CD4-positive, alpha-beta T cell (primary cell): ENCODE measurements around the gene DNAJC5G. TPM values are rescaled to one million over a fixed set of nuclear protein-coding genes. Genes with fewer than 3 reads are reported as not detected.
A peak's percentile ranks its signal among the peaks of the same experiment; 100 is the strongest.

Source experiments
- ATAC-seq: fragments of 200-7000 bp; cut with Tn5 transposase; one replicate; pipeline ENCODE4 v1.10.0; 2022; ENCODE audit warnings: mild to moderate bottlenecking; ENCODE audit not compliant: poor library complexity
- CTCF ChIA-PET: fragments of 350-600 bp; sonication (Branson Sonifier 250); formaldehyde crosslinking; loops from one replicate; lab custom pipeline; 2021; ENCODE audit warnings: antibody characterized with exemption, inconsistent platforms; lab: Charles Lee
- POLR2A ChIA-PET: fragments of 350-600 bp; sonication (Branson Sonifier 250); formaldehyde crosslinking; loops from one replicate; lab custom pipeline; 2021; ENCODE audit warnings: antibody characterized with exemption, inconsistent platforms; lab: Charles Lee
- DNase-seq, 14 experiments: peaks; one replicate each; pipeline ENCODE4 v3.0.0-alpha.2; 2013 to 2020; ENCODE audit warnings: mixed read lengths in 2 of 14
- H3K27ac ChIP-seq, 2 donors: one replicate each; pipeline versions ENCODE4 v1.5.1 to v1.7.0; 2013; ENCODE audit warnings: low read length in 2 of 2, low read depth in 1 of 2, mild to moderate bottlenecking in 1 of 2
- H3K27me3 ChIP-seq, 2 experiments: 1 replicate in 1 of 2; 2 replicates in 1 of 2; pipeline versions ENCODE4 v1.6.1 to v1.7.0; 2013; ENCODE audit warnings: low read length in 2 of 2, control low read depth in 1 of 2, mild to moderate bottlenecking in 1 of 2, moderate library complexity in 1 of 2; ENCODE audit not compliant: insufficient read depth in 2 of 2, control insufficient read depth in 1 of 2
- H3K36me3 ChIP-seq: one replicate; pipeline ENCODE4 v1.6.1; 2013; ENCODE audit warnings: low read length, control low read depth; ENCODE audit not compliant: insufficient read depth
- H3K4me1 ChIP-seq: one replicate; pipeline ENCODE4 v1.6.1; 2013; ENCODE audit warnings: low read length, control low read depth; ENCODE audit not compliant: insufficient read depth
- H3K4me3 ChIP-seq: one replicate; pipeline ENCODE4 v1.5.1; 2013; ENCODE audit warnings: mild to moderate bottlenecking, low read length, moderate library complexity
- H3K9me3 ChIP-seq, 2 experiments: 1 replicate in 1 of 2; 2 replicates in 1 of 2; pipeline versions ENCODE4 v1.6.1 to v1.7.0; 2013; ENCODE audit warnings: low read length in 2 of 2, mild to moderate bottlenecking in 2 of 2, control low read depth in 1 of 2, moderate library complexity in 1 of 2; ENCODE audit not compliant: control insufficient read depth in 1 of 2, insufficient read depth in 1 of 2
- H3K27ac Mint-ChIP-seq: one replicate; pipeline ENCODE4 v1.8.0; 2020; ENCODE audit warnings: mixed read lengths
- H3K27me3 Mint-ChIP-seq: one replicate; pipeline ENCODE4 v1.8.0; 2021; ENCODE audit warnings: mixed read lengths
- H3K36me3 Mint-ChIP-seq: one replicate; pipeline ENCODE4 v1.8.0; 2021; ENCODE audit warnings: low read depth, mixed read lengths
- H3K4me1 Mint-ChIP-seq: one replicate; pipeline ENCODE4 v1.8.0; 2021; ENCODE audit warnings: low read depth, mixed read lengths
- H3K4me3 Mint-ChIP-seq: one replicate; pipeline ENCODE4 v1.8.0; 2020; ENCODE audit warnings: mild to moderate bottlenecking, mixed read lengths
- H3K9me3 Mint-ChIP-seq: one replicate; pipeline ENCODE4 v1.8.0; 2020; ENCODE audit warnings: mixed read lengths
- intact Hi-C, 2 experiments: fragments of 100-400 bp; cut with DNase I in 1 of 2; cut with micrococcal nuclease in 1 of 2; formaldehyde crosslinking; loops; one replicate each; pipeline versions ENCODE4 v1.15.1 to v1.9.0; 2023 to 2025; cut with DNase I, micrococcal nuclease
- total RNA-seq, 174 experiments: library from RNA in 2 of 174; stranded (reverse) in 2 of 174; gene quantifications; one replicate each; pipeline ENCODE4 v1.2.3 and lab custom pipeline; 2021 to 2026
- TF ChIP-seq, protein P1 (sequence below): fragments of 200-600 bp; IDR thresholded peaks from one replicate; pipeline ENCODE4 v1.8.0; 2022; ENCODE audit warnings: antibody characterized with exemption, mild to moderate bottlenecking

The DNAJC5G gene
- total RNA-seq, 2 experiments from 2014 or later: not detected

DNA sequence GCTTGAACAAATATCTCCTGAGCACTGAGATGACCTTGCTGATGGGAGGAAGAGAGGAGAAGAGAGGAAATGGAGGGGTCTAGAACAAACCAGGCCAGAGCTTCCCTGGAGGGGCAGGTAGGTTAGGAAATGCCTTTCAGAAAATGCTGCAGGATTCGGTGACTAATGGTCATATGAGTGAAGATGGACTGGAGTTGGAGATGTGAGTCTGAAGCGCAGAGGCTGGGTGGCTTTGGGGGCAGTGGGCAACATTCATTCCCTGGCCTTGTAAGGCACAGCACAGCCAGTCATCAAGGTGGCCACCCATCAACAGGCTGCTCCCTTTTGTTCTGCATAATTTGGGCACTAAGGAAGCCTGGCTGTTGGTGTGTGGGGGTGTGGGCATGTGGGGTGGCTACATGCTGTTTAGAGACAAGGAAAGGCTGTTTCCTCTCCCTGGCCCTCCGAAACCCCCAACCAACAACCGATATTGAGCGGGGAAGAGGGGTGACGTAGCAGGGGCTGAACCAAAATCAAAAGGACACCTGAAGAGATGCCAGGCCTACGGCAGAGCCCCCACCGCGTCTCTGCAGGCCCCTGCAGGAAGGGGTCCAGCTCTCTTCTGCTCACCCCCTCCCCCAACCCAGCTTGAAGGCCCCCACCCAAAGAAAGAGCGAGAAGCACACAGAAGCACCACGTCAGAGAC lies 13.8 kb upstream of the DNAJC5G start:
- no peak overlapping the region for H3K27ac Mint-ChIP-seq
- ATAC-seq: no peak
- no peaks in the 10 kb centered on the region for H3K9me3 Mint-ChIP-seq
- H3K27ac ChIP-seq: no peak overlapping the region
- H3K4me1 ChIP-seq: peaks cover 42% of the 10 kb centered on the region
- POLR2A ChIA-PET: no interaction called here
- H3K4me3 ChIP-seq: no peak overlapping the region
- CTCF ChIA-PET: no interaction called here
- H3K36me3 Mint-ChIP-seq: no peaks in the 10 kb centered on the region
- TF ChIP-seq, protein P1, sequence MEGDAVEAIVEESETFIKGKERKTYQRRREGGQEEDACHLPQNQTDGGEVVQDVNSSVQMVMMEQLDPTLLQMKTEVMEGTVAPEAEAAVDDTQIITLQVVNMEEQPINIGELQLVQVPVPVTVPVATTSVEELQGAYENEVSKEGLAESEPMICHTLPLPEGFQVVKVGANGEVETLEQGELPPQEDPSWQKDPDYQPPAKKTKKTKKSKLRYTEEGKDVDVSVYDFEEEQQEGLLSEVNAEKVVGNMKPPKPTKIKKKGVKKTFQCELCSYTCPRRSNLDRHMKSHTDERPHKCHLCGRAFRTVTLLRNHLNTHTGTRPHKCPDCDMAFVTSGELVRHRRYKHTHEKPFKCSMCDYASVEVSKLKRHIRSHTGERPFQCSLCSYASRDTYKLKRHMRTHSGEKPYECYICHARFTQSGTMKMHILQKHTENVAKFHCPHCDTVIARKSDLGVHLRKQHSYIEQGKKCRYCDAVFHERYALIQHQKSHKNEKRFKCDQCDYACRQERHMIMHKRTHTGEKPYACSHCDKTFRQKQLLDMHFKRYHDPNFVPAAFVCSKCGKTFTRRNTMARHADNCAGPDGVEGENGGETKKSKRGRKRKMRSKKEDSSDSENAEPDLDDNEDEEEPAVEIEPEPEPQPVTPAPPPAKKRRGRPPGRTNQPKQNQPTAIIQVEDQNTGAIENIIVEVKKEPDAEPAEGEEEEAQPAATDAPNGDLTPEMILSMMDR: no peak
- peaks cover 68 to 81% of the 10 kb centered on the region in 2 experiments for H3K27me3 ChIP-seq
- no peak for DNase-seq
- H3K4me3 Mint-ChIP-seq: peak overlapping the region; percentile 88
- intact Hi-C loops: loop anchor here in 1 of 2 experiments (10.0 kb wide), 1 partner anchor 47 kb away; the partner anchor contains the start of genes ATRAID, CAD and SLC5A6
- H3K9me3 ChIP-seq: peaks cover 0 to 15% of the 10 kb centered on the region in 2 experiments
- H3K27me3 Mint-ChIP-seq: peaks cover 62% of the 10 kb centered on the region
- peaks cover 26% of the 10 kb centered on the region for H3K4me1 Mint-ChIP-seq
- no peaks in the 10 kb centered on the region for H3K36me3 ChIP-seq

DNA sequence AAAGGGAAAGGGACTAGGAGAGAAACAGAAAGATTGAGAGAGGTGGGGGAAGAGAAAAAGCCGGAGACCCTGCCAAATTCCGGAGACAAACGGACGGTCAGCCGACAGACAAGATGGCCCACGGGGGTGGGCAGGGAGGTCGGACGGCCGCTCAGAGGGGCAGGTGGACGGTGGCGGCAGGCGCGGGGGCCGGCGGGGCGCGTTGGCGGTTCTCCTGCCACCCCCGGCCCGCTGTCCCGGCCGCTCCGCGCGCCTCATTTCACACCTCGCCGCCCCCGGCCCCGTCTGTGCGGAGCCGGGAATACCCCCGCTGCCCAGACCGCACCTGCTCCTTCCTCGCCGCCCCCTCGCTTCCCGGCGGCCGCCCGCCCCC lies 13.3 kb upstream of the DNAJC5G start:
- DNase-seq (peak in 1 of 14 experiments; percentile 21), ATAC-seq (no peak)
- intact Hi-C loops: loop anchor here in 1 of 2 experiments (10.0 kb wide), 1 partner anchor 47 kb away; the partner anchor contains the start of genes ATRAID, CAD and SLC5A6
- H3K27ac Mint-ChIP-seq: no peak overlapping the region
- peaks cover 57% of the 10 kb centered on the region for H3K27me3 Mint-ChIP-seq
- Histone ChIP-seq H3K4me1 (peaks cover 42% of the 10 kb centered on the region), H3K4me3 (no peak overlapping the region), H3K9me3 (peaks cover 0 to 15% of the 10 kb centered on the region in 2 experiments), H3K36me3 (no peaks in the 10 kb centered on the region), H3K27ac (no peak overlapping the region), H3K27me3 (peaks cover 66 to 76% of the 10 kb centered on the region in 2 experiments)
- peaks cover 26% of the 10 kb centered on the region for H3K4me1 Mint-ChIP-seq
- no peaks in the 10 kb centered on the region for H3K36me3 Mint-ChIP-seq
- ChIA-PET CTCF (no interaction called here), POLR2A (no interaction called here)
- H3K9me3 Mint-ChIP-seq: no peaks in the 10 kb centered on the region
- TF ChIP-seq, protein P1: no peak
- H3K4me3 Mint-ChIP-seq: peak overlapping the region; percentile 88

DNA sequence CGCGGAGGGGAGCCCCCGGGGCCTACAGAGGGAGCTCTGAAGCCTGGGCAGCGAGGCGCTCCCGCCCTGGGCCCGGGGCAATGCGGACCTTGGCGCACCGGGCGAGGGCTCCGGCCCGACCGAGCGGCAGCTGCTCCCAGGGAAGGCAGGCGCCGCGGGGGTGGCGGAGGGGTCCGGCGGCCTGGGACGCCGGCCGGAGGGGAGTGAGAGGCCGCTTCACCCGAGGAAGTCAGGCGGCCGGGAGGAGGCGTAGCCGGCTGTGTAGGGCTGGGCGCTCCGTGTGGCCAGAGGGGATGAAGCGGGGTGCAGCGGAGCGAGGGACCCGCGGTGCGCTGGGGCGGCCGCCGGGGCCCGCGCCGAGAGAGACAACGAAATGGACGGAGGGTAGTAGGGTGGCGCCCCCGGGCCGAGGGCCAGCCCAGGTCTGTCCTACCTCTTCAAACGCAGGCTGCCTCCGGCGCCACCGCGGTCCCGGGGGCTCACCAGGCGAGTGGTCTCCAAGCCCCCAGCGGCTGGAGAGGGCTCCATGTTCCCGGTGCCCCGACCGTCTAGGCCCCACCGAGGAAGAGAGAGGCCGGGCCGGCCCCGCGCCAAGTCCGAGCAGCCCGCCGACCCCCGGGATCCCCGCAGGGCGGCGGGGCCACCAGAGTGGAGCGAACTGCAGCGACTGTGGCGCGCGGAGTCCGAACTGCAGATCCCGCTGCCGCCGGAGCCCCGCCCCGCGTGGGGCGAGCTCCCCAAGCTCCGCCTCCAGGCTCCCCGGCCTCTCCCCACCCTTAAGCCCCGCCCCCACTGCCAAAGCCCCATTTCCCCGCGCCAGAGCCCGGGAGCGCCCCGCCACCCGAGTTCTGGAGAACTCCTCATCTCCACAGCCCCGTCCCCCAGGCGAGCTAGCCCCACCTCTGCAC lies 12.6 kb upstream of the DNAJC5G start, which contains the start of gene SLC30A3:
Gene SLC30A3 (minus strand): TSS at position 669 of the 908 bp plus-strand sequence. CDS start 141 bp downstream, at position 528.
- H3K36me3 ChIP-seq: no peaks in the 10 kb centered on the region
- peaks cover 61 to 69% of the 10 kb centered on the region in 2 experiments for H3K27me3 ChIP-seq
- H3K9me3 Mint-ChIP-seq: no peaks in the 10 kb centered on the region
- H3K4me1 Mint-ChIP-seq: peaks cover 26% of the 10 kb centered on the region
- intact Hi-C loops: loop anchor here in 1 of 2 experiments (10.0 kb wide), 1 partner anchor 48 kb away; the partner anchor contains the start of genes ATRAID, CAD and SLC5A6
- TF ChIP-seq, protein P1: no peak
- no peak within 1 kb of the TSS for H3K27ac Mint-ChIP-seq
- POLR2A ChIA-PET: interaction anchor here (0.7 kb wide), 3 partner anchors 50 to 811 kb away, joined by 3 read pairs; partner anchors contain the start of genes ATRAID and SLC5A6
- H3K27ac ChIP-seq: no peak within 1 kb of the TSS
- H3K4me3 Mint-ChIP-seq: peak within 1 kb of the TSS; percentile 95
- CTCF ChIA-PET: interaction anchor here (1.0 to 1.2 kb wide), 2 partner anchors 17 to 45 kb away, joined by 3 to 5 read pairs; partner anchors contain the start of gene CAD
- peaks cover 50% of the 10 kb centered on the region for H3K27me3 Mint-ChIP-seq
- peaks cover 0 to 15% of the 10 kb centered on the region in 2 experiments for H3K9me3 ChIP-seq
- DNase-seq: peak; percentile 34 to 84 (median 64)
- H3K4me3 ChIP-seq: peak within 1 kb of the TSS; percentile 45
- H3K36me3 Mint-ChIP-seq: no peaks in the 10 kb centered on the region
- peaks cover 42% of the 10 kb centered on the region for H3K4me1 ChIP-seq
- peak; percentile 68 for ATAC-seq
